ENCODE measurements around the gene MT1E. TPM values are rescaled to one million over a fixed set of nuclear protein-coding genes. Genes with fewer than 3 reads are reported as not detected.
"Not testable (repeated sequence)": the region's sequence is repeated elsewhere in the genome, so short reads cannot be mapped to it uniquely, and the experiment has no call there.

The MT1E gene
- polyA plus RNA-seq, 5 donors = 10.6 to 21.5 (median 15.0) TPM

DNA sequence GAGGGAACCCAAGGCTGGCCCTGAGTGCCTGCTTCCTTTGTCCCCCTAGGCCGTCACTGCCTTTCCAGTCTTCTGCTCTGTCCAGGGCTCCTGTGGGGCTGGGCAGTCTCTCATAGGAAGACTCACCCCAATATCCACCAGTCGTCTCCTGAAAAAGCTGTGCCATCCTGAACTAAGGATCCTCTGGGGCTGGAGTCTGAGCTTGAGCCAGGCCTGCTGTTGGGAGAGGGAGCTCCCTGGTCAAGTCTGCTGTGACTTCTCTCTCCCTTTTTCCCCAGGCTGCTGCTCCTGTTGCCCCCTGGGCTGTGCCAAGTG is 45.0 kb downstream of the MT1E start:
- no peak for DNase-seq

DNA sequence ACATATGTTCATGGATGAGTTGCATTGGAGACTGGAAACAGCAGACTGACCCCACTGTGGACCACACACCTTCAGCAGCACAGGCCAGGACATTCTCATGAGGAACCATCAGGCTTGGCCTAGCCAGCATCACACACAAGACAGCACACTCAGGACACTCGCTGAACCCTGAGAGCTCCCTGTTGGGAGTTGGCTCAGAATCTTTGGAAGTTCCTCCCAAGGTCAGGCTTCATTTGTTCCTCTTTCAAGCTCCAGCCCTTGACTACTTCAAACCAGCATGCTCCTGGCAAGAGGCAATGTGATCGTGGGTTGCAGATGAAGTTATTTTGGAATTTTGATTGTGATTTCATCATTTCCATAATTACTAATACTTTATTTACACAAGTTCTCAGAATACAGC is 46.1 kb downstream of the MT1E start:
- DNase-seq = not testable (repeated sequence)

DNA sequence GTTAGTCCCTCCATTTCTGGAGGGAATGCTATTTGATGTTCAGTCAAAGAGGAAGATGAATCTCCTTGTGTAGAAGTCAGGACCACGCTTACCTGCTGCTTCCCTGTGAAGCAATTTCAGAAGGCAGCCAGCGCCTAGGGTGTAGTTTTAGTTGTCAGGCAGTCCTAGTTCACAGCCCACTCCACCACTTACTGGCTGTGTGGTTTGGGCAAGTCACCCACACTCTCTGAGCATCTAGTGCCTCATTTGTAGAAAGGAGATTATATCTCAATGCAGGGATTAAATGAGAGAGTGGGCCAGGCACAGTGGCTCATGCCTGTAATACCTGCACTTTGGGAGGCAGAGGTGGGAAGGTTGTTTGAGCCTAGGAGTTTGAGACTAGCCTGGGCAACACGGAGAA is 46.6 kb downstream of the MT1E start:
- DNase-seq = not testable (repeated sequence)

DNA sequence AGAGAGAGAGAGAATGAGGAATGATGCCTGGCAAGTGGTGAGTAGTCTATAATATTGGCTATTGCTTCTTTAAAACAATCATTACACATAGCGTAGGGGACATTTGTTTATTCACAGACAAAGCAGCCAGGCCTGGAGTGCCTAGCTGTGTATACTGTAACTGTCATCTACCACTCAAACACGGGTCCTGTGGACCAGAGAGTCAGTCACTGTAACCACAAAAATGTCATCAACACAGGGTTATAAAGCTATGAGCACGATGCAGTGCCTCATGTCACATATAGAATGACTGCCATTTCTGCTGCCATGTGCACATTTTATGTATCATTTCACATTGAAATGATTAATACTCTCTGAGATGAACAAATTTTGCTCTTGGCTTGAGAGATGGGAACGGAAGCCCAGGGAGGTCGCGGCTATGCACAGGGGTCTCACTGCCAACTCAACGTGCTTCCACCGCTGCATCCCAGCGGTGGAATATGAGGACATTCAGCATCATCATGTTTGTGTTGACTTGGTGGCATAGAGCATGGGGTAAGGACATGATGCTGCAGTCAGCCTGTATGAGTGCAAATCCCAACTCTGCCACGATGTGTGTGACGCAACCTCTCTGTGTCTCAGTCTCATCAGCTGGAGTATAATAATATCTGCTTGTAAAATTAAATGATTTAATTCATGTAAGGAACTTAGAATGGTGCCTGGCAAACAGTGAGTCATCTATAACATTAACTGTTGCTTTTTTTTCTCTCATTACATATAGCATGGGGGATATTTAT is 47.4 kb downstream of the MT1E start:
- DNase-seq = no peak

DNA sequence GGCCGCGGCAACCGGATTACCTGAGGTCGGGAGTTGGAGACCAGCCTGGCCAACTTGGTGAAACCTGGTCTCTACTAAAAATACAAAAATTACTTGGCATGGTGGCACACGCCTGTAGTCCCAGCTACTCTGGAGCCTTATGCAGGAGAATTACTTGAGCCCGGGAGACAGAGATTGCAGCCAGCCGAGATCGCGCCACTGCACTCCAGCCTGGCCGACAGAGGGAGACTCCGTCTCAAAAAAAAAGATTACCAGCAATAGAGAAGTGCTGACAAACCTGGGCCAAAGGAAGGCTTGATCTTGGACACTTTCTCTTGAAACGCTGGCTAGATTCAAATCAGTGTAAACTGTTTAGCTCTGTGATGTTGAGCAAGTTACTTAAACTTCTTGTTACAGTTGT is 48.3 kb downstream of the MT1E start:
- no peak for DNase-seq

DNA sequence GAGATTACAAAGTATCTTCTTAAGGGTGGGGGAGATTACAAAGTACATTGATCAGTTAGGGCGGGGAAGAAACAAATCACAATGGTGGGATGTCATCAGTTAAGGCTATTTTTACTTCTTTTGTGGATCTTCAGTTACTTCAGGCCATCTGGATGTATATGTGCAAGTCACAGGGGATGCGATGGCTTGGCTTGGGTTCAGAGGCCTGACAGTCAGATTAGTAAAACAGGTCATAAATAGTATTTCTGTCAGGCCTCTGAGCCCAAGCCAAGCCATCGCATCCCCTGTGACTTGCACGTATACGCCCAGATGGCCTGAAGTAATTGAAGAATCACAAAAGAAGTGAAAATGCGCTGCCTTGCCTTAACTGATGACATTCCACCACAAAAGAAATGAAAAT is 49.0 kb downstream of the MT1E start:
- DNase-seq = not testable (repeated sequence)

DNA sequence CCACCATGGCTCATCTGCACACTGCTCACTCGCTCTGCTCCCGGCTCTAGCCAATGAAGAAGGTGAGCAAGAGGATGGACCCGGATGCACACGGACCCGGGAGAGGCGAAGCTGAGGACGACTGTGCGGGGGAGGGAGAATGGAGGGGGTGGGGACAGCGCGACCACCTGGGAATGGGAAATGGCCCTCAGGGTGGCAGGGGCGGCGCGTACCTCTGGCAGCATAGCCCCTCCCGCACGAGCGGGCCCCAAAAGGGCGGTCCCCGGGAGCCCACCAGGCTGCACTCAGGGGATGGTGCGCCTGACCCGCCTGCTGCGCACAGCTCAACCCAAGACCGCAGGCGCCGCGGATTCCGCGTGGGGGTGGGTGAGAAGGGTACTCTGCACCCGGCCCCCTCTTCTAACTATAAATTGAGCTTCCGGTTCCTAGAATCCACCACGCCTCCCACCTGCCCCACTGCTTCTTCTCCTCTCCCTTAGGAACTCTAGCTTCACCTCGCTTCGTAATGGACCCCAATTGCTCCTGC is 50.2 kb downstream of the MT1E start:
- DNase-seq = no peak

Other genes starting within 250 kb of the MT1E start
- gene AMFR, start 200.2 kb upstream of the MT1E start, polyA plus RNA-seq (ENCODE audit: insufficient read depth in 1 of 5, insufficient read length in 5 of 5, low replicate concordance in 1 of 5) = 10 to 100 TPM; 56.7 to 70.6 (median 59.3) TPM
- gene NUDT21, start 174.4 kb upstream of the MT1E start, polyA plus RNA-seq (ENCODE audit: insufficient read depth in 1 of 5, insufficient read length in 5 of 5, low replicate concordance in 1 of 5) = 100 to 1,000 TPM in 4 of 5 donors, 10 to 100 TPM in 1; 88.5 to 151 (median 131) TPM
- 10 to 100 TPM; 35.4 to 40.4 (median 37.8) TPM for gene OGFOD1, start 174.2 kb upstream of the MT1E start, polyA plus RNA-seq (ENCODE audit: insufficient read depth in 1 of 5, insufficient read length in 5 of 5, low replicate concordance in 1 of 5)
- gene BBS2, start 105.8 kb upstream of the MT1E start, polyA plus RNA-seq (ENCODE audit: insufficient read depth in 1 of 5, insufficient read length in 5 of 5, low replicate concordance in 1 of 5) = 100 to 1,000 TPM in 1 of 5 donors, 10 to 100 TPM in 4; 60.1 to 108 (median 92.8) TPM
- gene MT4, start 60.7 kb upstream of the MT1E start, polyA plus RNA-seq (ENCODE audit: insufficient read depth in 1 of 5, insufficient read length in 5 of 5, low replicate concordance in 1 of 5) = not detected
- under 1 TPM in 1 of 5 donors, not detected in 4; 0.51 TPM for gene MT3, start 36.3 kb upstream of the MT1E start, polyA plus RNA-seq (ENCODE audit: insufficient read depth in 1 of 5, insufficient read length in 5 of 5, low replicate concordance in 1 of 5)
- gene MT2A, start 17.2 kb upstream of the MT1E start, polyA plus RNA-seq (ENCODE audit: insufficient read depth in 1 of 5, insufficient read length in 5 of 5, low replicate concordance in 1 of 5) = 10 to 100 TPM; 33.1 to 52.4 (median 36.6) TPM
- gene MT1M, start 6.9 kb downstream of the MT1E start, polyA plus RNA-seq (ENCODE audit: insufficient read depth in 1 of 5, insufficient read length in 5 of 5, low replicate concordance in 1 of 5) = 1 to 10 TPM in 1 of 5 donors, under 1 TPM in 4; 0.70 to 1.2 (median 0.87) TPM
- gene MT1A, start 12.9 kb downstream of the MT1E start, polyA plus RNA-seq (ENCODE audit: insufficient read depth in 1 of 5, insufficient read length in 5 of 5, low replicate concordance in 1 of 5) = under 1 TPM in 1 of 5 donors, not detected in 4; 0.58 TPM
- gene MT1B, start 26.1 kb downstream of the MT1E start, polyA plus RNA-seq (ENCODE audit: insufficient read depth in 1 of 5, insufficient read length in 5 of 5, low replicate concordance in 1 of 5) = not detected
- gene MT1F, start 32.2 kb downstream of the MT1E start, polyA plus RNA-seq (ENCODE audit: insufficient read depth in 1 of 5, insufficient read length in 5 of 5, low replicate concordance in 1 of 5) = 10 to 100 TPM in 1 of 5 donors, 1 to 10 TPM in 4; 4.7 to 11.0 (median 5.7) TPM
- 10 to 100 TPM in 1 of 5 donors, 1 to 10 TPM in 2, under 1 TPM in 1, not detected in 1; 0.41 to 37.0 (median 2.0) TPM for gene MT1G, start 42.3 kb downstream of the MT1E start, polyA plus RNA-seq (ENCODE audit: insufficient read depth in 1 of 5, insufficient read length in 5 of 5, low replicate concordance in 1 of 5)
- gene MT1H, start 44.0 kb downstream of the MT1E start, polyA plus RNA-seq (ENCODE audit: insufficient read depth in 1 of 5, insufficient read length in 5 of 5, low replicate concordance in 1 of 5) = 10 to 100 TPM in 1 of 5 donors, 1 to 10 TPM in 1, not detected in 3; 1.2 to 17.0 TPM
- gene MT1X, start 56.7 kb downstream of the MT1E start, polyA plus RNA-seq (ENCODE audit: insufficient read depth in 1 of 5, insufficient read length in 5 of 5, low replicate concordance in 1 of 5) = 10 to 100 TPM; 13.6 to 17.7 (median 16.4) TPM
- 10 to 100 TPM; 60.7 to 67.2 (median 63.6) TPM for gene NUP93, start 104.3 kb downstream of the MT1E start, polyA plus RNA-seq (ENCODE audit: insufficient read depth in 1 of 5, insufficient read length in 5 of 5, low replicate concordance in 1 of 5)
- gene SLC12A3, start 239.4 kb downstream of the MT1E start, polyA plus RNA-seq (ENCODE audit: insufficient read depth in 1 of 5, insufficient read length in 5 of 5, low replicate concordance in 1 of 5) = under 1 TPM; 0.05 to 0.34 (median 0.08) TPM

All from right lung (tissue), 5 donors.